CD14-positive monocyte (primary cell): ENCODE results near the gene PLEKHM3. TPM values are rescaled to one million over a fixed set of nuclear protein-coding genes. Genes with fewer than 3 reads are reported as not detected.

Experiments
- DNase-seq, 3 donors: peaks; one replicate each; pipeline ENCODE4 v3.0.0-alpha.2; 2011 to 2022
- H2AFZ ChIP-seq: 2 replicates; pipeline ENCODE4 v1.6.0; 2012; ENCODE audit warnings: mild to moderate bottlenecking, low read depth, low read length, inconsistent platforms; ENCODE audit not compliant: insufficient read depth, poor library complexity, severe bottlenecking
- H3K27ac ChIP-seq, 2 donors: 1 replicate in 1 of 2; 2 replicates in 1 of 2; pipeline ENCODE4 v1.5.1; 2012 to 2013; ENCODE audit warnings: low read length in 2 of 2, control low read depth in 1 of 2, inconsistent platforms in 1 of 2, low read depth in 1 of 2, mild to moderate bottlenecking in 1 of 2
- H3K27me3 ChIP-seq, 2 donors: one replicate each; pipeline versions ENCODE4 v1.6.0 to v1.6.1; 2011 to 2013; ENCODE audit warnings: low read length in 2 of 2; ENCODE audit not compliant: control insufficient read depth in 2 of 2, insufficient read depth in 2 of 2
- H3K36me3 ChIP-seq, 2 donors: replicated peaks in 1 of 2; 1 replicate in 1 of 2; 2 replicates in 1 of 2; pipeline versions ENCODE4 v1.5.1 to v1.6.1; 2012 to 2013; ENCODE audit warnings: low read length in 2 of 2, control low read depth in 1 of 2, inconsistent platforms in 1 of 2, mild to moderate bottlenecking in 1 of 2; ENCODE audit not compliant: insufficient read depth in 2 of 2, control insufficient read depth in 1 of 2
- H3K4me1 ChIP-seq, 2 donors: 1 replicate in 1 of 2; 2 replicates in 1 of 2; pipeline versions ENCODE4 v1.5.1 to v1.6.1; 2012 to 2013; ENCODE audit warnings: low read length in 2 of 2, control low read depth in 1 of 2, inconsistent platforms in 1 of 2, mild to moderate bottlenecking in 1 of 2, moderate library complexity in 1 of 2; ENCODE audit not compliant: insufficient read depth in 2 of 2, control insufficient read depth in 1 of 2
- H3K4me2 ChIP-seq: replicated peaks from 2 replicates; pipeline ENCODE3; 2012; ENCODE audit warnings: low read length, moderate library complexity, mild to moderate bottlenecking; ENCODE audit not compliant: poor library complexity, severe bottlenecking; ENCODE audit errors: extremely low read depth
- H3K4me3 ChIP-seq, 3 experiments: fragments of 200-600 bp in 1 of 3; sonication (generic) in 1 of 3; replicated peaks in 1 of 3; 1 replicate in 2 of 3; 2 replicates in 1 of 3; pipeline ENCODE4 v1.5.1; 2011 to 2013; ENCODE audit warnings: low read length in 3 of 3, mild to moderate bottlenecking in 3 of 3, control low read depth in 2 of 3, low read depth in 2 of 3, inconsistent platforms in 1 of 3, moderate library complexity in 1 of 3
- H3K79me2 ChIP-seq: 2 replicates; pipeline ENCODE4 v1.6.0; 2012; ENCODE audit warnings: mild to moderate bottlenecking, control low read depth, inconsistent platforms, low read length, moderate library complexity; ENCODE audit not compliant: insufficient read depth
- H3K9ac ChIP-seq: 2 replicates; pipeline ENCODE4 v1.6.0; 2017; ENCODE audit warnings: low read length, mild to moderate bottlenecking; ENCODE audit not compliant: insufficient read depth, poor library complexity, severe bottlenecking
- H3K9me3 ChIP-seq, 2 donors: replicated peaks in 1 of 2; 1 replicate in 1 of 2; 2 replicates in 1 of 2; pipeline versions ENCODE4 v1.5.1 to v1.6.1; 2012 to 2013; ENCODE audit warnings: low read length in 2 of 2, control low read depth in 1 of 2; ENCODE audit not compliant: control insufficient read depth in 1 of 2, insufficient read depth in 1 of 2
- H4K20me1 ChIP-seq: 2 replicates; pipeline ENCODE4 v1.6.0; 2012; ENCODE audit warnings: mild to moderate bottlenecking, low read length, control low read depth, moderate library complexity; ENCODE audit not compliant: insufficient read depth
- H3K27ac Mint-ChIP-seq, 7 donors: one replicate each; pipeline ENCODE4 v1.8.0; 2020; ENCODE audit warnings: mild to moderate bottlenecking in 7 of 7, mixed read lengths in 7 of 7, moderate library complexity in 6 of 7, inconsistent platforms in 2 of 7
- H3K27me3 Mint-ChIP-seq, 3 donors: one replicate each; pipeline ENCODE4 v1.8.0; 2021 to 2022; ENCODE audit warnings: low read depth in 3 of 3, mild to moderate bottlenecking in 3 of 3, mixed read lengths in 3 of 3, moderate library complexity in 3 of 3, inconsistent platforms in 1 of 3
- H3K36me3 Mint-ChIP-seq, 2 donors: one replicate each; pipeline ENCODE4 v1.8.0; 2020; ENCODE audit warnings: mixed read lengths in 2 of 2, inconsistent platforms in 1 of 2, mild to moderate bottlenecking in 1 of 2
- H3K4me1 Mint-ChIP-seq: one replicate; pipeline ENCODE4 v1.8.0; 2020; ENCODE audit warnings: mild to moderate bottlenecking, mixed read lengths
- H3K4me3 Mint-ChIP-seq, 2 donors: one replicate each; pipeline ENCODE4 v1.8.0; 2020; ENCODE audit warnings: mild to moderate bottlenecking in 2 of 2, mixed read lengths in 2 of 2, moderate library complexity in 1 of 2
- H3K9me3 Mint-ChIP-seq, 7 donors: one replicate each; pipeline ENCODE4 v1.8.0; 2020 to 2022; ENCODE audit warnings: mixed read lengths in 7 of 7, mild to moderate bottlenecking in 6 of 7, moderate library complexity in 6 of 7, inconsistent platforms in 2 of 7
- CTCF ChIP-seq: fragments of 200-600 bp; IDR thresholded peaks from one replicate; pipeline ENCODE4 v1.8.0; 2022; ENCODE audit warnings: antibody characterized with exemption, mild to moderate bottlenecking
- WGBS: methylation state at CpG from one replicate; pipeline ENCODE4 v1.1.5; 2013; ENCODE audit warnings: missing lambda C conversion rate; ENCODE audit not compliant: insufficient coverage; 5-methylcytosine and 5-hydroxymethylcytosine counted together
- intact Hi-C, 2 donors: fragments of 100-400 bp; cut with micrococcal nuclease; formaldehyde crosslinking; loops; one replicate each; pipeline versions ENCODE4 v1.15.0 to v1.15.1; 2023
- polyA plus RNA-seq, 3 donors: library from polyadenylated mRNA; depleted of rRNA in 1 of 3; unstranded in 2 of 3; stranded (reverse) in 1 of 3; fragments of 300-500 nt in 2 of 3; fragments of >200 nt in 1 of 3; fragmentation: Illumina TruSeq in 2 of 3; gene quantifications; 1 replicate in 2 of 3; 2 replicates in 1 of 3; pipeline ENCODE4 v1.2.3, GENCODE V29; 2012 to 2021

PLEKHM3 gene
- polyA plus RNA-seq, 3 donors, result 3.0 to 8.0 (median 3.0) TPM

GRCh38 chr2:208006337-208006736 lies 19.0 kb downstream of the PLEKHM3 start:
- peaks cover 45% of the 10 kb centered on the region for H4K20me1 ChIP-seq
- no peak overlapping the region for H2AFZ ChIP-seq
- H3K4me1 ChIP-seq, result peaks cover 4 to 5% of the 10 kb centered on the region in 2 donors
- H3K9ac ChIP-seq, result no peak overlapping the region
- intact Hi-C loops, result no loop called here
- H3K79me2 ChIP-seq, result peaks cover 24% of the 10 kb centered on the region
- no peaks in the 10 kb centered on the region for H3K27me3 ChIP-seq
- H3K9me3 ChIP-seq, result no peaks in the 10 kb centered on the region
- 88% methylated on average over 2 of the region's 3 CpGs for WGBS
- H3K36me3 Mint-ChIP-seq, result peaks cover 6 to 11% of the 10 kb centered on the region in 2 donors
- no peaks in the 10 kb centered on the region for H3K27me3 Mint-ChIP-seq
- no peak overlapping the region for H3K27ac ChIP-seq
- H3K9me3 Mint-ChIP-seq, result no peaks in the 10 kb centered on the region
- DNase-seq, result no peak
- no peak overlapping the region for H3K4me3 Mint-ChIP-seq
- H3K4me1 Mint-ChIP-seq, result peaks cover 18% of the 10 kb centered on the region
- TF ChIP-seq CTCF, result no peak
- H3K4me2 ChIP-seq, result no peak overlapping the region
- H3K27ac Mint-ChIP-seq, result no peak overlapping the region
- no peak overlapping the region for H3K4me3 ChIP-seq
- H3K36me3 ChIP-seq, result peaks cover 3 to 13% of the 10 kb centered on the region in 2 donors

GRCh38 chr2:208001924-208002323 lies 23.4 kb downstream of the PLEKHM3 start:
- Mint-ChIP-seq H3K9me3 (peaks cover 0 to 2% (median 0%) of the 10 kb centered on the region in 7 donors), H3K4me1 (peaks cover 11% of the 10 kb centered on the region), H3K36me3 (peaks cover 33 to 37% of the 10 kb centered on the region in 2 donors), H3K27ac (no peak overlapping the region), H3K4me3 (no peak overlapping the region), H3K27me3 (peaks cover 0 to 2% (median 0%) of the 10 kb centered on the region in 3 donors)
- no peak for DNase-seq
- peaks cover 36% of the 10 kb centered on the region for H4K20me1 ChIP-seq
- H3K4me2 ChIP-seq, result no peak overlapping the region
- no peak overlapping the region for H3K4me3 ChIP-seq
- peaks cover 7 to 8% of the 10 kb centered on the region in 2 donors for H3K4me1 ChIP-seq
- H3K79me2 ChIP-seq, result peaks cover 3% of the 10 kb centered on the region
- peaks cover 27 to 52% of the 10 kb centered on the region in 2 donors for H3K36me3 ChIP-seq
- H3K27me3 ChIP-seq, result no peaks in the 10 kb centered on the region
- H3K9ac ChIP-seq, result no peak overlapping the region
- intact Hi-C loops, result no loop called here
- no peak for TF ChIP-seq CTCF
- H3K9me3 ChIP-seq, result no peaks in the 10 kb centered on the region
- no peak overlapping the region for H3K27ac ChIP-seq
- WGBS, result 100% methylated on average over 1 of the region's 5 CpGs
- no peak overlapping the region for H2AFZ ChIP-seq
